OCI-LY1 (cell line): ENCODE data around the gene ERI2.

Experiments used
- H2AFZ ChIP-seq: fragments of 200-600 bp; sonication (generic), shearing (Covaris generic); 2 replicates; pipeline ENCODE4 v1.6.0; 2014; ENCODE audit warnings: antibody characterized with exemption, mild to moderate bottlenecking, low read length
- H3F3A ChIP-seq: fragments of 200-600 bp; sonication (generic), shearing (Covaris generic); 2 replicates; pipeline ENCODE4 v1.6.0; 2014; ENCODE audit warnings: mild to moderate bottlenecking, antibody characterized with exemption, low read length, moderate library complexity; ENCODE audit not compliant: insufficient read depth
- H3K27ac ChIP-seq: fragments of 200-600 bp; sonication (generic); 2 replicates; pipeline ENCODE4 v1.5.1; 2014; ENCODE audit warnings: low read length, mixed run types, mild to moderate bottlenecking, low read depth; ENCODE audit not compliant: poor library complexity, severe bottlenecking
- H3K27me3 ChIP-seq: fragments of 200-600 bp; sonication (generic); 2 replicates; pipeline ENCODE4 v1.6.0; 2014; ENCODE audit warnings: antibody characterized with exemption, mild to moderate bottlenecking, low read length, moderate library complexity; ENCODE audit not compliant: insufficient read depth
- H3K36me3 ChIP-seq: fragments of 200-600 bp; sonication (generic); 2 replicates; pipeline ENCODE4 v1.6.1; 2014; ENCODE audit warnings: mild to moderate bottlenecking, antibody characterized with exemption, low read length, moderate library complexity, mixed read lengths; ENCODE audit not compliant: insufficient read depth
- H3K4me1 ChIP-seq: fragments of 200-600 bp; sonication (generic); 2 replicates; pipeline ENCODE4 v1.5.1; 2014; ENCODE audit warnings: mild to moderate bottlenecking, low read length, moderate library complexity; ENCODE audit not compliant: insufficient read depth, severe bottlenecking
- H3K4me2 ChIP-seq: fragments of 200-600 bp; sonication (generic), shearing (Covaris generic); 2 replicates; pipeline ENCODE4 v1.6.1; 2014; ENCODE audit warnings: low read length
- H3K4me3 ChIP-seq: fragments of 200-600 bp; sonication (generic); 2 replicates; pipeline ENCODE4 v1.5.1; 2014; ENCODE audit warnings: low read length, low read depth, mild to moderate bottlenecking, mixed read lengths; ENCODE audit not compliant: poor library complexity, severe bottlenecking
- H3K79me2 ChIP-seq: fragments of 200-600 bp; shearing (Covaris generic); 2 replicates; pipeline ENCODE4 v1.6.1; 2016; ENCODE audit warnings: mixed run types, low read length, mixed read lengths; ENCODE audit not compliant: insufficient read depth
- H3K9ac ChIP-seq: fragments of 200-600 bp; sonication (generic), shearing (Covaris generic); 2 replicates; pipeline ENCODE4 v1.6.1; 2014; ENCODE audit warnings: mild to moderate bottlenecking, low read length, mixed read lengths
- H3K9me2 ChIP-seq: fragments of 200-600 bp; sonication (generic), shearing (Covaris generic); 2 replicates; pipeline ENCODE4 v1.6.1; 2014; ENCODE audit warnings: low read depth, mild to moderate bottlenecking, low read length, mixed read lengths
- H3K9me3 ChIP-seq: fragments of 200-600 bp; shearing (Covaris generic); 2 replicates; pipeline ENCODE4 v1.6.1; 2014; ENCODE audit warnings: low read length, mixed read lengths
- H4K20me1 ChIP-seq: fragments of 200-600 bp; sonication (generic), shearing (Covaris generic); 2 replicates; pipeline ENCODE4 v1.6.0; 2016; ENCODE audit warnings: mild to moderate bottlenecking, low read length; ENCODE audit not compliant: insufficient read depth
- EZH2 ChIP-seq: fragments of 200-600 bp; sonication (generic), shearing (Covaris generic); IDR thresholded peaks from 2 replicates; pipeline ENCODE4 v1.8.0; 2017; ENCODE audit warnings: borderline replicate concordance, mixed run types, mild to moderate bottlenecking, antibody characterized with exemption, low read length, moderate library complexity, mixed read lengths
- TF ChIP-seq, protein P1 (sequence below): fragments of 200-600 bp; sonication (generic), shearing (Covaris generic); IDR thresholded peaks from 2 replicates; pipeline ENCODE4 v1.5.1; 2017; ENCODE audit warnings: mild to moderate bottlenecking, antibody characterized with exemption, low read length, moderate library complexity, mixed read lengths

Gene ERI2

GRCh38 chr16:20814784-20815183 is 8.5 kb upstream of the ERI2 start:
- Histone ChIP-seq H4K20me1 (no peaks in the 10 kb centered on the region), H2AFZ (no peak overlapping the region), H3F3A (no peaks in the 10 kb centered on the region), H3K79me2 (no peaks in the 10 kb centered on the region), H3K27ac (no peak overlapping the region), H3K4me1 (peaks cover 8% of the 10 kb centered on the region), H3K36me3 (peaks cover 34% of the 10 kb centered on the region), H3K27me3 (no peaks in the 10 kb centered on the region), H3K9me2 (no peaks in the 10 kb centered on the region), H3K9ac (no peak overlapping the region), H3K4me2 (no peak overlapping the region), H3K9me3 (no peaks in the 10 kb centered on the region), H3K4me3 (no peak overlapping the region)
- TF ChIP-seq EZH2, result no peak
- TF ChIP-seq, protein P1, sequence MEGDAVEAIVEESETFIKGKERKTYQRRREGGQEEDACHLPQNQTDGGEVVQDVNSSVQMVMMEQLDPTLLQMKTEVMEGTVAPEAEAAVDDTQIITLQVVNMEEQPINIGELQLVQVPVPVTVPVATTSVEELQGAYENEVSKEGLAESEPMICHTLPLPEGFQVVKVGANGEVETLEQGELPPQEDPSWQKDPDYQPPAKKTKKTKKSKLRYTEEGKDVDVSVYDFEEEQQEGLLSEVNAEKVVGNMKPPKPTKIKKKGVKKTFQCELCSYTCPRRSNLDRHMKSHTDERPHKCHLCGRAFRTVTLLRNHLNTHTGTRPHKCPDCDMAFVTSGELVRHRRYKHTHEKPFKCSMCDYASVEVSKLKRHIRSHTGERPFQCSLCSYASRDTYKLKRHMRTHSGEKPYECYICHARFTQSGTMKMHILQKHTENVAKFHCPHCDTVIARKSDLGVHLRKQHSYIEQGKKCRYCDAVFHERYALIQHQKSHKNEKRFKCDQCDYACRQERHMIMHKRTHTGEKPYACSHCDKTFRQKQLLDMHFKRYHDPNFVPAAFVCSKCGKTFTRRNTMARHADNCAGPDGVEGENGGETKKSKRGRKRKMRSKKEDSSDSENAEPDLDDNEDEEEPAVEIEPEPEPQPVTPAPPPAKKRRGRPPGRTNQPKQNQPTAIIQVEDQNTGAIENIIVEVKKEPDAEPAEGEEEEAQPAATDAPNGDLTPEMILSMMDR, result no peak

- H4K20me1 ChIP-seq, result no peaks in the 10 kb centered on the region
- peaks cover 13% of the 10 kb centered on the region for H3K4me1 ChIP-seq
- no peaks in the 10 kb centered on the region for H3K9me3 ChIP-seq
- H3K4me3 ChIP-seq, result no peak overlapping the region
- peaks cover 26% of the 10 kb centered on the region; the same call in 1 of the 2 replicates for H3K36me3 ChIP-seq
- no peak overlapping the region for H3K4me2 ChIP-seq
- H3K9me2 ChIP-seq, result no peaks in the 10 kb centered on the region
- no peak overlapping the region for H3K9ac ChIP-seq
- H3K27ac ChIP-seq, result no peak overlapping the region
- TF ChIP-seq, protein P1, result no peak
- TF ChIP-seq EZH2, result no peak
- H3K27me3 ChIP-seq, result no peaks in the 10 kb centered on the region
- no peaks in the 10 kb centered on the region for H3K79me2 ChIP-seq
- no peak overlapping the region for H2AFZ ChIP-seq
- no peaks in the 10 kb centered on the region for H3F3A ChIP-seq
Observed at GRCh38 chr16:20812510-20812909, 6.2 kb upstream of the ERI2 start.

- Histone ChIP-seq H3F3A (no peaks in the 10 kb centered on the region), H3K9me3 (no peaks in the 10 kb centered on the region), H3K27me3 (no peaks in the 10 kb centered on the region), H3K4me1 (peaks cover 16% of the 10 kb centered on the region), H3K27ac (no peak overlapping the region), H3K9me2 (no peaks in the 10 kb centered on the region), H4K20me1 (no peaks in the 10 kb centered on the region), H2AFZ (no peak overlapping the region), H3K9ac (no peak overlapping the region), H3K4me3 (no peak overlapping the region), H3K4me2 (no peak overlapping the region), H3K36me3 (peaks cover 26% of the 10 kb centered on the region; the same call in 1 of the 2 replicates), H3K79me2 (no peaks in the 10 kb centered on the region)
- no peak for TF ChIP-seq EZH2
- TF ChIP-seq, protein P1, result no peak
Observed at GRCh38 chr16:20811889-20812439, 5.7 kb upstream of the ERI2 start.
